Measurements from ENCODE around the gene PLXNA2. TPM values are rescaled to one million over a fixed set of nuclear protein-coding genes. Genes with fewer than 3 reads are reported as not detected.

Gene PLXNA2
- total RNA-seq, 4 donors from 2014 or later, result 17.2 to 29.7 (median 24.6) TPM

DNA sequence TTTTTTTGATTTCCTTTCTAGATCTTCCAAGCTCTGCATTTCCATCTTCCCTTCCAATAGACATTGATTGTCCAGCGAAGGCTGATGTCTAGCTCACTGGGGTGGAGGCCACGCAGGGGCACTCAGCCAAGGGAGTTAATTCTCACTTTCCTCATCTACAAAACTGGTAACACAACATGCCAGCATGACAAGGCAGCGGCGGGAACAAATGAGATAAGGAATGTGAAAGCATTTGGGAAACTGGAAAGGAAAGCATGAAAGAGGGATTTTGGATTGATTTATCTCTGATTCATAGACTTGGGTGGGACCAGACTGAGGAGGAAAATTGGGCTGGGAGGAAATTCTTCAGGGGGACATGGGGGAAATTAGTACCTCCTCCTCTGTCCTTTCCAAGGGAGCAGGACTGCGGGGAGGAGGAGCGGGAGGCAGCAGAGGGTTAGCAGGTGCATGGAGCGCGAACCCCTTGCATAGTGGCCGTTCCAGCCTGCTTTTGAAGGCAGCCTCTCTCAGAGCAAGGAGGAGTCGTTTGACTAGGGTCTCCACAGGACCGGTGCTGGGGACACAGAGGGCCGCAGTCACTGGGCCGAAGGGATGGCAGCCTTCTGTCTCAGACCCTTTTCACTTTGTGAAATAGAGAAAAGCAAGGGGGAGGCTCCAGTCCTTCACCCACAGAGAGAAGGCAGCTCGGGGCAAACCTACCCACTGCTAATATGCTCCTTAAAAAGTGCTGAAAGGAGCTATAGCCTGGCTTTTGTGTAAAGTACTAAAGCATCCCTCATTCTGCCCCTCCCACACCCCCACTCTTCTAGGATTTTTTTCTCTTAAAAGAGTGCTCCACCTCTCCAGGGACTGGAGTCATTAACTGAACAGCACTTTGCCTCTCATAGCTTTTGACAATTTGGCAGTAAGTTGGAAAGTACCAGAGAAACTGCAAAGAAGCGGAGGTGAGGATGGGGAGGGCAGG, 89.2 kb downstream of the PLXNA2 start:
- Histone ChIP-seq H3K27ac (no peak overlapping the region), H3K4me1 (peaks cover 0 to 39% (median 11%) of the 10 kb centered on the region in 4 donors), H3K36me3 (no peaks in the 10 kb centered on the region), H3K27me3 (no peaks in the 10 kb centered on the region), H3K9me3 (no peaks in the 10 kb centered on the region), H3K4me3 (no peak overlapping the region)
- TF ChIP-seq EP300 (IDR thresholded peaks at IDR 0.05) (no peak), POLR2A (IDR thresholded peaks at IDR 0.05) (no peak)
- TF ChIP-seq, protein P1, sequence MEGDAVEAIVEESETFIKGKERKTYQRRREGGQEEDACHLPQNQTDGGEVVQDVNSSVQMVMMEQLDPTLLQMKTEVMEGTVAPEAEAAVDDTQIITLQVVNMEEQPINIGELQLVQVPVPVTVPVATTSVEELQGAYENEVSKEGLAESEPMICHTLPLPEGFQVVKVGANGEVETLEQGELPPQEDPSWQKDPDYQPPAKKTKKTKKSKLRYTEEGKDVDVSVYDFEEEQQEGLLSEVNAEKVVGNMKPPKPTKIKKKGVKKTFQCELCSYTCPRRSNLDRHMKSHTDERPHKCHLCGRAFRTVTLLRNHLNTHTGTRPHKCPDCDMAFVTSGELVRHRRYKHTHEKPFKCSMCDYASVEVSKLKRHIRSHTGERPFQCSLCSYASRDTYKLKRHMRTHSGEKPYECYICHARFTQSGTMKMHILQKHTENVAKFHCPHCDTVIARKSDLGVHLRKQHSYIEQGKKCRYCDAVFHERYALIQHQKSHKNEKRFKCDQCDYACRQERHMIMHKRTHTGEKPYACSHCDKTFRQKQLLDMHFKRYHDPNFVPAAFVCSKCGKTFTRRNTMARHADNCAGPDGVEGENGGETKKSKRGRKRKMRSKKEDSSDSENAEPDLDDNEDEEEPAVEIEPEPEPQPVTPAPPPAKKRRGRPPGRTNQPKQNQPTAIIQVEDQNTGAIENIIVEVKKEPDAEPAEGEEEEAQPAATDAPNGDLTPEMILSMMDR (IDR thresholded peaks at IDR 0.05), result no peak
- no peak for DNase-seq (ENCODE audit: low spot score in 2 of 2)
- WGBS, 2 donors, result 75% methylated on average over 15 of the region's 15 CpGs

GRCh38 chr1:208154040-208154439, 90.1 kb downstream of the PLXNA2 start:
- Histone ChIP-seq H3K9me3 (no peaks in the 10 kb centered on the region), H3K27me3 (no peaks in the 10 kb centered on the region), H3K4me1 (peaks cover 0 to 36% (median 6%) of the 10 kb centered on the region in 4 donors), H3K36me3 (no peaks in the 10 kb centered on the region), H3K27ac (no peak overlapping the region), H3K4me3 (no peak overlapping the region)
- TF ChIP-seq, protein P1 (IDR thresholded peaks at IDR 0.05), result no peak
- 68 to 84% methylated on average over 7 of the region's 7 CpGs for WGBS, 2 donors
- no peak for DNase-seq (ENCODE audit: low spot score in 2 of 2)

GRCh38 chr1:208153386-208153785, 90.8 kb downstream of the PLXNA2 start:
- H3K27ac ChIP-seq, result no peak overlapping the region
- H3K4me3 ChIP-seq, result no peak overlapping the region
- H3K9me3 ChIP-seq, result no peaks in the 10 kb centered on the region
- H3K36me3 ChIP-seq, result no peaks in the 10 kb centered on the region
- TF ChIP-seq, protein P1 (IDR thresholded peaks at IDR 0.05), result no peak
- TF ChIP-seq EP300 (IDR thresholded peaks at IDR 0.05) (no peak), POLR2A (IDR thresholded peaks at IDR 0.05) (no peak)
- no peaks in the 10 kb centered on the region for H3K27me3 ChIP-seq
- no peak for DNase-seq (ENCODE audit: low spot score in 2 of 2)
- WGBS, 2 donors, result 93 to 95% methylated on average over 6 of the region's 6 CpGs
- H3K4me1 ChIP-seq, result peaks cover 0 to 29% (median 4%) of the 10 kb centered on the region in 4 donors

- no peak for TF ChIP-seq POLR2A (IDR thresholded peaks at IDR 0.05)
- no peak for TF ChIP-seq EP300 (IDR thresholded peaks at IDR 0.05)
- TF ChIP-seq, protein P1 (IDR thresholded peaks at IDR 0.05), result no peak
- no peak overlapping the region for H3K27ac ChIP-seq
- no peak overlapping the region for H3K4me3 ChIP-seq
- no peaks in the 10 kb centered on the region for H3K27me3 ChIP-seq
- no peaks in the 10 kb centered on the region for H3K36me3 ChIP-seq
- DNase-seq (ENCODE audit: low spot score in 2 of 2), result no peak
- H3K4me1 ChIP-seq, result peaks cover 0 to 22% (median 4%) of the 10 kb centered on the region in 4 donors
- H3K9me3 ChIP-seq, result no peaks in the 10 kb centered on the region
- whole genome bisulfite sequencing, 2 donors, result 63 to 83% methylated on average over 9 of the region's 9 CpGs
Measured at GRCh38 chr1:208151728-208152598, 92.2 kb downstream of the PLXNA2 start.
